CD1c-positive myeloid dendritic cell (primary cell): Measurements from ENCODE around the gene OR8B12.
A peak's percentile ranks its signal among the peaks of the same experiment; 100 is the strongest.

Experiments
- DNase-seq: peaks from one replicate; pipeline ENCODE4 v3.0.0-alpha.2; 2016; ENCODE audit errors: extremely low spot score

The OR8B12 gene

GRCh38 chr11:124519850-124520549 is 23.5 kb downstream of the OR8B12 start:
- DNase-seq = peak; percentile 20

GRCh38 chr11:124518989-124519451 is 24.4 kb downstream of the OR8B12 start:
- peak; percentile 48 for DNase-seq

GRCh38 chr11:124517314-124517713 is 26.1 kb downstream of the OR8B12 start:
- no peak for DNase-seq

GRCh38 chr11:124514675-124515074 is 28.8 kb downstream of the OR8B12 start:
- DNase-seq = peak; percentile 67

- peak; percentile 61 for DNase-seq
These were observed 29.3 kb downstream of the OR8B12 start for GRCh38 chr11:124514131-124514530.

- DNase-seq = peak; percentile 13
These were observed 31.7 kb downstream of the OR8B12 start for GRCh38 chr11:124511745-124512144.

GRCh38 chr11:124510279-124510678 is 33.2 kb downstream of the OR8B12 start:
- no peak for DNase-seq

GRCh38 chr11:124499711-124500110 is 43.7 kb downstream of the OR8B12 start:
- DNase-seq = no peak

- no peak for DNase-seq
These were observed 50.3 kb downstream of the OR8B12 start for GRCh38 chr11:124493016-124493655.
